Measurements from ENCODE around the gene KRT222.

Gene KRT222

DNA sequence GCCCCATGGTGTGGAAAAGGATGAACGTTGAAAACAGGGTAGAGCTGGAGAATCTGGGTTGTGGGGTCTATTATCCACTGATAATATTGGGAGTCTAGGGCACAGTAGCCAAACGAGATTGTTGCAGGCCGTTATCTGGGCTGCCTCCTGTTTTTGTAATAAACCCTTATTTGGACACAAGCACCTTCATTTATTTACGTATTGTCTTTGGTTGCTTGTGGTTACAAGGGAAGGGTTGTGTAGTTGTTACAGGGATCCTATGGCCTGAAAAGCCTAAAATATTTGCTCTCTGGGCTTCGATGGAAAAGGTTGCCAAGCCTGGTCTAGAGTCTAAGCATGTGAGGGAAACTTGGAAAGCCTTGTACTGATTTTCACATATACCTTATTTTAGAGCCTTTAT lies 13.0 kb downstream of the KRT222 start:
- no peak overlapping the region for H3K4me2 ChIP-seq
- no peaks in the 10 kb centered on the region for H3K27me3 ChIP-seq (ENCODE audit: insufficient read depth, low read depth)
- H3K79me2 ChIP-seq (ENCODE audit: insufficient read depth, low read depth): peaks cover 8% of the 10 kb centered on the region
- no peaks in the 10 kb centered on the region for H3K36me3 ChIP-seq (ENCODE audit: insufficient read depth)
- H3K9ac ChIP-seq: no peak overlapping the region
- H3K4me3 ChIP-seq (IDR thresholded peaks at IDR 0.05; ENCODE audit: insufficient read depth, low read depth, low read length): no peak overlapping the region
- no peak overlapping the region for H2AFZ ChIP-seq (ENCODE audit: low read depth)
- no peaks in the 10 kb centered on the region for H4K20me1 ChIP-seq (ENCODE audit: insufficient read depth)
- H3K4me1 ChIP-seq (ENCODE audit: low read depth, poor library complexity, severe bottlenecking): peaks cover 7% of the 10 kb centered on the region
- TF ChIP-seq, protein P1, sequence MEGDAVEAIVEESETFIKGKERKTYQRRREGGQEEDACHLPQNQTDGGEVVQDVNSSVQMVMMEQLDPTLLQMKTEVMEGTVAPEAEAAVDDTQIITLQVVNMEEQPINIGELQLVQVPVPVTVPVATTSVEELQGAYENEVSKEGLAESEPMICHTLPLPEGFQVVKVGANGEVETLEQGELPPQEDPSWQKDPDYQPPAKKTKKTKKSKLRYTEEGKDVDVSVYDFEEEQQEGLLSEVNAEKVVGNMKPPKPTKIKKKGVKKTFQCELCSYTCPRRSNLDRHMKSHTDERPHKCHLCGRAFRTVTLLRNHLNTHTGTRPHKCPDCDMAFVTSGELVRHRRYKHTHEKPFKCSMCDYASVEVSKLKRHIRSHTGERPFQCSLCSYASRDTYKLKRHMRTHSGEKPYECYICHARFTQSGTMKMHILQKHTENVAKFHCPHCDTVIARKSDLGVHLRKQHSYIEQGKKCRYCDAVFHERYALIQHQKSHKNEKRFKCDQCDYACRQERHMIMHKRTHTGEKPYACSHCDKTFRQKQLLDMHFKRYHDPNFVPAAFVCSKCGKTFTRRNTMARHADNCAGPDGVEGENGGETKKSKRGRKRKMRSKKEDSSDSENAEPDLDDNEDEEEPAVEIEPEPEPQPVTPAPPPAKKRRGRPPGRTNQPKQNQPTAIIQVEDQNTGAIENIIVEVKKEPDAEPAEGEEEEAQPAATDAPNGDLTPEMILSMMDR (conservative IDR thresholded peaks at IDR 0.05; ENCODE audit: low read depth, low read length): no peak
- H3K27ac ChIP-seq: no peak overlapping the region

DNA sequence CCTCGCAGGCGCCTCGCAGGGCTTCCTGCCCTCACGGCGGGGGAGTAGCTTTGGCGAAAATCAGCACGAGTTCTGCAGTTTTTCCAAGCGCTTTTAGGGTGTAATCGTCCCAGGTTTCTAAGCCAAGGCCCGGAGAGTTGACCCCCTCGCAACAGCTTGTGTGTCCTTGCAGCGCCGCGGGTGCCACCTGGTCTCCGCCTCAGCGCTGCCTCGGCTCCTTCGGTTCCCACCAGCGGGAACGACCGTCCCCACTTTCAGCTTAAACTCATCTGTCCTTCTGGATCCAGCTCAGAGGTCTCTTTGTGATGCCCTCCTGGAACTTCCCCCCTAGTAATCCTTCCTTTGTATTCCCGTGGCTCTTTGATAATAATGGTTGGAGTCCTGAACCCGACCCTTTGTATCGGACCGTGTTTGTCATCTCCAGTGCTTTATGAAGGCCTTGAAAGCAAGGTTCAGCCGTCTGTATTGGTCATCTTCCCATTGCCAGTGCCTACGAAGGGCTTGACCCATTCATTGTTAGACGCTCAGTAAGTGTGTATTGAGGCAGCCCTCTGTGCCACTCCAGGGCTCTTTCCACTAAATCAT lies 16.5 kb downstream of the KRT222 start:
- Histone ChIP-seq H2AFZ (ENCODE audit: low read depth) (peak overlapping the region; percentile 99), H3K27ac (peak overlapping the region; percentile 99), H3K36me3 (ENCODE audit: insufficient read depth) (no peaks in the 10 kb centered on the region; the same call in 1 of the 2 replicates), H4K20me1 (ENCODE audit: insufficient read depth) (no peaks in the 10 kb centered on the region), H3K27me3 (ENCODE audit: insufficient read depth, low read depth) (no peaks in the 10 kb centered on the region), H3K9ac (peak overlapping the region; percentile 100), H3K4me3 (IDR thresholded peaks at IDR 0.05; ENCODE audit: insufficient read depth, low read depth, low read length) (no peak overlapping the region), H3K4me2 (peak overlapping the region; percentile 77), H3K79me2 (ENCODE audit: insufficient read depth, low read depth) (peaks cover 37% of the 10 kb centered on the region), H3K4me1 (ENCODE audit: low read depth, poor library complexity, severe bottlenecking) (peaks cover 33% of the 10 kb centered on the region)
- TF ChIP-seq, protein P1 (conservative IDR thresholded peaks at IDR 0.05; ENCODE audit: low read depth, low read length): no peak

DNA sequence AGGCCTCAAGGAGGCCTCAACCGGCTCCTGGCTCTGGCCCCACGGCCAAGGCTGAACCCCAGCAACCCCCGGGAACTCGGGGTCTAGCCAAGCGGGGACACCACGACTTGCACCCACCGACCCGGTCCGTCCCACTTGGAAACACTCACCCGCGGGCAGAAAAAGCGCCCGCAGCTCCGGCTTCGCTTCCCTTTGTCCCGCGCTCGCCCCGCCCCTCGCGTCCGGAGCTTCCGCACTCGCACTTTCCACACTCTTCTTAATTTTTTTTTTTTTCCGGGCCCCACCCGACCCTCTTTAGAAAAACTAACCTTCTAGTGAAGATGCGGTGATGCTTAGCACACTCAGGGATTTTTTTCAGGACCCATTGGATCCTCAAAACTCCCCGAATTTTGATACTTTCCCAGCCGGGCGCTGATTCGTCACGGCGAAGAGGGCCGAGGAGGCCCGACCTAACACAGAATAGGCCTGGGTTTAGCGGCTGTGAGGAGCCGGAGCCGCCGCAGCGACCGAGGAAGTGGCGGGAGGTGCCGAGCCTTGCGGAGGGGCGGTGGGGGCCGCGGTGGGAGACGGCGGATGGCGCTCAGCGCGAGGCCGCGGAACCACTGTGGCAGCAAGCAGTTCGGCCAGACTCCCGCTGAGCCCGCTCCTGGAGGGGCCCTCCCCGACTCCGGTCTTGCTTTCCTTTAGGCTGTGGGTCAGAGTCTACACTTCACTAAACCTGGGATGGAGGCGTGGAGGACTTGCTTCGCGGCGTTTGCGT lies 17.2 kb downstream of the KRT222 start, which contains the start of gene SMARCE1:
Gene SMARCE1, minus strand, starts transcription at position 195 of the 760 bp plus-strand sequence. CDS start 2,016 bp downstream, outside the sequence.
- H3K36me3 ChIP-seq (ENCODE audit: insufficient read depth): no peaks in the 10 kb centered on the region; the same call in 1 of the 2 replicates
- TF ChIP-seq, protein P1 (conservative IDR thresholded peaks at IDR 0.05; ENCODE audit: low read depth, low read length): no peak
- no peaks in the 10 kb centered on the region for H3K27me3 ChIP-seq (ENCODE audit: insufficient read depth, low read depth)
- peaks cover 33% of the 10 kb centered on the region for H3K4me1 ChIP-seq (ENCODE audit: low read depth, poor library complexity, severe bottlenecking)
- peak within 1 kb of the TSS; percentile 99 for H3K27ac ChIP-seq
- no peak within 1 kb of the TSS for H3K4me3 ChIP-seq (IDR thresholded peaks at IDR 0.05; ENCODE audit: insufficient read depth, low read depth, low read length)
- peak within 1 kb of the TSS; percentile 99 for H2AFZ ChIP-seq (ENCODE audit: low read depth)
- peak within 1 kb of the TSS; percentile 77 for H3K4me2 ChIP-seq
- H3K9ac ChIP-seq: peak within 1 kb of the TSS; percentile 100
- no peaks in the 10 kb centered on the region for H4K20me1 ChIP-seq (ENCODE audit: insufficient read depth)
- H3K79me2 ChIP-seq (ENCODE audit: insufficient read depth, low read depth): peaks cover 37% of the 10 kb centered on the region

DNA sequence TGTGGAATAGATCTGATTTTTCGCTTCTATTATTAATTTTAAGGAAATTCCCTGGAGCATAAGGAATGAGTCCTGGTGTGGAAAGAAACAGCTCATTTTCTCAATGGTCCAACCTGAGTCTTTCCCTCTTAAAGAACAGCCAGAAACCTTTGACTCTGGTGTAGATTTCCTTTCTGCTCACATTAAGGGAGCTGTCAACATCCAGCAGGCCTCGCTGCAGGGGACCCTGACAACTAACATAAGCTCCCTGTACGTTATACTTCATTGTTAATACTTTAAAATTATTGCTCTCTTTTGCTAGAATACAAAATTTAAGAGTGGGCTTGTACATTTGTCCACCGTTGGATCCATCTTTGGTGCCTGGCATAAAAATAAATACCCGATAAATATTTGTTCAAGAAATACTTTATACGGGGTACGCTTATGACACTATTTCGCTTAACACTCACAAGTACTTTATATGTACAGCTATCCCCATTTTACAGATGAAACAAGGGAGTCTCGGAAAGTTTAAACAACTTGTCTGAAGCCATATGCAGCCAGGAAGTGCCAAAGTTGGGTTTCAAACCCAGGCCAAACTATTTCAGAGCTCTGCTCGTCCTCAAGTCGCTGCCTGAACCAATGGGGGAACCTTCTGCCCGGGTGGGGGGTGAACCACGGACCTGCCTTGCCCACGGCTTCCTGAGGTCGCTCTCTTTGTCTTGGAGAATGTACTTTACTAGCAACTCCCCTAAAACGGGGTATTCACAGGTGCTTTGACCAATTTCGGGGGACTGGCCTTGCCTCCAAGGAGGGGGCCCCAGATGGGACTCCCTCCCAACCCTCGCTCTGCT lies 18.0 kb downstream of the KRT222 start:
- H3K79me2 ChIP-seq (ENCODE audit: insufficient read depth, low read depth): peaks cover 37% of the 10 kb centered on the region
- H3K4me2 ChIP-seq: peak overlapping the region; percentile 77
- H3K27me3 ChIP-seq (ENCODE audit: insufficient read depth, low read depth): no peaks in the 10 kb centered on the region
- H3K4me1 ChIP-seq (ENCODE audit: low read depth, poor library complexity, severe bottlenecking): peaks cover 33% of the 10 kb centered on the region
- H4K20me1 ChIP-seq (ENCODE audit: insufficient read depth): no peaks in the 10 kb centered on the region
- peak overlapping the region; percentile 99 for H3K27ac ChIP-seq
- peak overlapping the region; percentile 99 for H2AFZ ChIP-seq (ENCODE audit: low read depth)
- H3K4me3 ChIP-seq (IDR thresholded peaks at IDR 0.05; ENCODE audit: insufficient read depth, low read depth, low read length): no peak overlapping the region
- peaks cover 7% of the 10 kb centered on the region; the same call in 1 of the 2 replicates for H3K36me3 ChIP-seq (ENCODE audit: insufficient read depth)
- TF ChIP-seq, protein P1 (conservative IDR thresholded peaks at IDR 0.05; ENCODE audit: low read depth, low read length): no peak
- peak overlapping the region; percentile 100 for H3K9ac ChIP-seq
